PFSK-1 (cell line): Measurements from ENCODE around the gene GSN.

Experiments used
- POLR2AphosphoS5 ChIP-seq: IDR thresholded peaks from 2 replicates; pipeline ENCODE4 v1.6.1; 2012; ENCODE audit warnings: low read depth, mild to moderate bottlenecking, control low read depth, low read length, moderate library complexity
- TF ChIP-seq, protein P1 (sequence below), 2 experiments: IDR thresholded peaks; 2 replicates each; pipeline versions ENCODE4 v1.6.1 to v1.8.0; 2011 to 2012; ENCODE audit warnings: low read depth in 2 of 2, low read length in 2 of 2, control low read depth in 1 of 2, inconsistent platforms in 1 of 2, mild to moderate bottlenecking in 1 of 2, moderate library complexity in 1 of 2; ENCODE audit not compliant: insufficient read depth in 1 of 2

DNA sequence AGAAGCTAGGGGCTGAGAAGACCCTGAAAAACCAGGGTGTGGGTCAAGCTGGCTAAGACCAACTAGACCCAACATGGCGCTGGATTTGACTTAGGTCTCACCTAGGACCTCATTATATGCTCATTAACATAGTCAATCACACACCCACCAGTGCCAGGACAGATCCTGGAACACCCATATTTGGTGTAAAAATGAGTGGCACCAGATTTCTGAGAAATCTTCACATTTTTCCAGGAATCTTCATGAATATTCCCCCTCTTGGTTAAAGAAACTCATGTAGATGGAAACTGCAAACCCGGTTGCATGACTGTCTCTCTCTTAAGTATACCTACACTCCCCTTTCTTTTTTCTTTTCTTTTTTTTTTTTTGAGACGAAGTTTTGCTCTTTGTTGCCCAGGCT is 48.4 kb upstream of the GSN start:
- no peak for TF ChIP-seq POLR2AphosphoS5
- TF ChIP-seq, protein P1, sequence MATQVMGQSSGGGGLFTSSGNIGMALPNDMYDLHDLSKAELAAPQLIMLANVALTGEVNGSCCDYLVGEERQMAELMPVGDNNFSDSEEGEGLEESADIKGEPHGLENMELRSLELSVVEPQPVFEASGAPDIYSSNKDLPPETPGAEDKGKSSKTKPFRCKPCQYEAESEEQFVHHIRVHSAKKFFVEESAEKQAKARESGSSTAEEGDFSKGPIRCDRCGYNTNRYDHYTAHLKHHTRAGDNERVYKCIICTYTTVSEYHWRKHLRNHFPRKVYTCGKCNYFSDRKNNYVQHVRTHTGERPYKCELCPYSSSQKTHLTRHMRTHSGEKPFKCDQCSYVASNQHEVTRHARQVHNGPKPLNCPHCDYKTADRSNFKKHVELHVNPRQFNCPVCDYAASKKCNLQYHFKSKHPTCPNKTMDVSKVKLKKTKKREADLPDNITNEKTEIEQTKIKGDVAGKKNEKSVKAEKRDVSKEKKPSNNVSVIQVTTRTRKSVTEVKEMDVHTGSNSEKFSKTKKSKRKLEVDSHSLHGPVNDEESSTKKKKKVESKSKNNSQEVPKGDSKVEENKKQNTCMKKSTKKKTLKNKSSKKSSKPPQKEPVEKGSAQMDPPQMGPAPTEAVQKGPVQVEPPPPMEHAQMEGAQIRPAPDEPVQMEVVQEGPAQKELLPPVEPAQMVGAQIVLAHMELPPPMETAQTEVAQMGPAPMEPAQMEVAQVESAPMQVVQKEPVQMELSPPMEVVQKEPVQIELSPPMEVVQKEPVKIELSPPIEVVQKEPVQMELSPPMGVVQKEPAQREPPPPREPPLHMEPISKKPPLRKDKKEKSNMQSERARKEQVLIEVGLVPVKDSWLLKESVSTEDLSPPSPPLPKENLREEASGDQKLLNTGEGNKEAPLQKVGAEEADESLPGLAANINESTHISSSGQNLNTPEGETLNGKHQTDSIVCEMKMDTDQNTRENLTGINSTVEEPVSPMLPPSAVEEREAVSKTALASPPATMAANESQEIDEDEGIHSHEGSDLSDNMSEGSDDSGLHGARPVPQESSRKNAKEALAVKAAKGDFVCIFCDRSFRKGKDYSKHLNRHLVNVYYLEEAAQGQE (IDR thresholded peaks at IDR 0.05; ENCODE audit: insufficient read depth in 1 of 2, low read depth in 2 of 2, low read length in 2 of 2): no peak
